Keratinocyte (primary cell): ENCODE measurements around the gene BUD23. TPM values are rescaled to one million over a fixed set of nuclear protein-coding genes. Genes with fewer than 3 reads are reported as not detected.

Experiments used
- DNase-seq: peaks from one replicate; pipeline ENCODE4 v3.0.0-alpha.2; 2011; ENCODE audit warnings: low read depth, missing footprints, low spot score
- FAIRE-seq: peaks from 2 replicates; lab custom pipeline; 2011; peaks lifted over from hg19 to GRCh38; lab: Jason Lieb, UNC
- H2AFZ ChIP-seq: 2 replicates; pipeline ENCODE4 v1.6.0; 2012; ENCODE audit warnings: low read length, control low read depth, inconsistent platforms; ENCODE audit not compliant: control insufficient read depth
- H3K27ac ChIP-seq: 2 replicates; pipeline ENCODE4 v1.5.1; 2011; ENCODE audit warnings: low read length; ENCODE audit not compliant: control insufficient read depth, insufficient read depth
- H3K27me3 ChIP-seq: 3 replicates; pipeline ENCODE4 v1.6.0; 2011; ENCODE audit warnings: low read length; ENCODE audit not compliant: control insufficient read depth, insufficient read depth; ENCODE audit errors: extremely low read depth
- H3K36me3 ChIP-seq, 2 experiments: 2 replicates in 1 of 2; 3 replicates in 1 of 2; pipeline ENCODE4 v1.5.1; 2011; ENCODE audit warnings: low read length in 2 of 2, mild to moderate bottlenecking in 1 of 2; ENCODE audit not compliant: control insufficient read depth in 2 of 2, insufficient read depth in 2 of 2; ENCODE audit errors: extremely low read depth in 1 of 2
- H3K4me1 ChIP-seq: 3 replicates; pipeline ENCODE4 v1.5.1; 2011; ENCODE audit warnings: low read length; ENCODE audit not compliant: control insufficient read depth, insufficient read depth; ENCODE audit errors: extremely low read depth
- H3K4me2 ChIP-seq: 3 replicates; pipeline ENCODE4 v1.6.0; 2011; ENCODE audit warnings: low read depth, low read length; ENCODE audit not compliant: control insufficient read depth, insufficient read depth; ENCODE audit errors: extremely low read depth
- H3K4me3 ChIP-seq, 3 experiments: fragments of 200-600 bp in 1 of 3; sonication (generic) in 1 of 3; 2 replicates in 2 of 3; 3 replicates in 1 of 3; pipeline ENCODE4 v1.5.1; 2011 to 2016; ENCODE audit warnings: low read length in 3 of 3, mild to moderate bottlenecking in 3 of 3, control low read depth in 2 of 3, inconsistent platforms in 1 of 3, low read depth in 1 of 3, mixed read lengths in 1 of 3, mixed run types in 1 of 3, moderate library complexity in 1 of 3; ENCODE audit not compliant: control insufficient read depth in 2 of 3, insufficient read depth in 2 of 3; ENCODE audit errors: extremely low read depth in 1 of 3
- H3K79me2 ChIP-seq: 2 replicates; pipeline ENCODE4 v1.6.0; 2012; ENCODE audit warnings: low read length; ENCODE audit not compliant: control insufficient read depth, insufficient read depth
- H3K9ac ChIP-seq: 3 replicates; pipeline ENCODE4 v1.6.0; 2011; ENCODE audit warnings: low read length; ENCODE audit not compliant: control insufficient read depth, insufficient read depth; ENCODE audit errors: extremely low read depth
- H3K9me1 ChIP-seq: 3 replicates; pipeline ENCODE4 v1.6.0; 2011; ENCODE audit warnings: low read length; ENCODE audit not compliant: control insufficient read depth, insufficient read depth; ENCODE audit errors: extremely low read depth
- H3K9me3 ChIP-seq: 2 replicates; pipeline ENCODE4 v1.5.1; 2012; ENCODE audit warnings: low read depth, low read length; ENCODE audit not compliant: control insufficient read depth
- H4K20me1 ChIP-seq: 3 replicates; pipeline ENCODE4 v1.6.0; 2011; ENCODE audit warnings: low read length; ENCODE audit not compliant: control insufficient read depth, insufficient read depth; ENCODE audit errors: extremely low read depth
- EZH2 ChIP-seq: IDR thresholded peaks from one replicate; pipeline ENCODE4 v1.6.1; 2012; ENCODE audit warnings: inconsistent platforms, mild to moderate bottlenecking, low read length, moderate library complexity
- dilution Hi-C: fragments of 300-500 bp; cut with MboI; formaldehyde crosslinking; loops from one replicate; pipeline ENCODE4 v1.7.0; 2020; ENCODE audit warnings: low sequenced_read_pairs; ENCODE audit not compliant: extremely low pct_ligation_motif_present
- polyA plus RNA-seq, 5 experiments: library from polyadenylated mRNA; depleted of rRNA in 3 of 5; stranded (reverse) in 3 of 5; stranded (forward) in 1 of 5; unstranded in 1 of 5; fragments of >200 nt; gene quantifications; 1 replicate in 1 of 5; 2 replicates in 3 of 5; 3 replicates in 1 of 5; pipeline versions ENCODE4 v1.2.1 to v1.2.3, GENCODE V29; 2011 to 2012; ENCODE audit warnings: missing spikeins in 2 of 5, low read depth in 1 of 5, low replicate concordance in 1 of 5
- TF ChIP-seq, protein P1 (sequence below), 3 experiments: IDR thresholded peaks in 1 of 3; conservative IDR thresholded peaks in 1 of 3; optimal IDR thresholded peaks in 1 of 3; 2 replicates in 2 of 3; 3 replicates in 1 of 3; pipeline versions ENCODE3 to v1.5.1; 2011; ENCODE audit warnings: low read length in 3 of 3, mild to moderate bottlenecking in 3 of 3, moderate library complexity in 2 of 3, control low read depth in 1 of 3, inconsistent platforms in 1 of 3; ENCODE audit not compliant: insufficient read depth in 2 of 3; ENCODE audit errors: extremely low read depth in 1 of 3

BUD23 gene
- polyA plus RNA-seq, 1 donor (not counting 4 experiments of a cell fraction or from before 2014, with no cell fraction given): 72.0 TPM

DNA sequence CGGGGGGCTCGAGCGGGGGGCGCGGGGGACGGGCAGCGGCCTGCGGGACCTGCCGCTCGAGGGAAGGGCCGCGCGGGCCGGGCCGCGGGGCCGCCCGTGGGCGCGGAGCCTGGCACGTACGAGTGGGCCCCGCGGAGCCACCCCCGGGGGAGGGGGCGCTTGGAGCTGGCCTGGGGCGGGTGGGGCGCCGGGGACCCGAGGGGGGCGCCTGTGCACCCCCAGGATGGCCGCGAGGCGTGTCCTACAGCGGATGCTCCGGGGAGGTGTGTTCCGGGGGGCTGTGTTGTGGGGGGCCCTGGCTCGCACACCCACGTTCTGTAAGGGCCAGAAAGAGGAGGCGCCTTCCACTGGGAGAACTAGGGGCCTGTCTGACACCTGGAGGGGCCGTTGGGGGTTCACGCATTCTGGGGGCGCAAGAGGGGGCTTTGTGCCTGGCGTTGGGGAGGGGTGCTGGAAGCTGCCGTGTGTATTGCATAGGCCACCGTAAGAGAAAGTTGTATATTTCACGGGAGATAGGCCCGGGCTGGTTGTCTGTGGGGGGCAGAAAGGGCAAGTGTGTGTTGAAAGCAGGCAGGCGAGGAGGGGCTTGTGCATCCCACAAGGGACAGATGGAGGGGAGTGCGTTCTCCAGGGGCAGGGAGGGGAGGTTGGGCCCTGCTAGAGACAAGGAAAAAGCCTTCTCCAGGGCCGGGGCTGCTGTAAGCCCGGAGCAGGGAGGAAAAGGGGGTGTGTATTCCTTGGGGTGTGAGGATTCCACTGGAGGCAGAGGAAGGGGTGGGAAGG, 15.1 kb upstream of the BUD23 start:
- dilution Hi-C loops: no loop called here
- Histone ChIP-seq H3K27ac (no peak overlapping the region), H4K20me1 (peaks cover 3% of the 10 kb centered on the region), H2AFZ (peak overlapping the region; percentile 59), H3K4me2 (peak overlapping the region; percentile 66), H3K79me2 (no peaks in the 10 kb centered on the region), H3K4me3 (peak overlapping the region; percentile 42 to 71 (median 59)), H3K9me3 (no peaks in the 10 kb centered on the region), H3K4me1 (peaks cover 7% of the 10 kb centered on the region), H3K9me1 (no peaks in the 10 kb centered on the region), H3K27me3 (peaks cover 8% of the 10 kb centered on the region), H3K36me3 (no peaks in the 10 kb centered on the region), H3K9ac (peak overlapping the region; percentile 65)
- DNase-seq (no peak), FAIRE-seq (no peak)
- TF ChIP-seq EZH2: no peak
- TF ChIP-seq, protein P1, sequence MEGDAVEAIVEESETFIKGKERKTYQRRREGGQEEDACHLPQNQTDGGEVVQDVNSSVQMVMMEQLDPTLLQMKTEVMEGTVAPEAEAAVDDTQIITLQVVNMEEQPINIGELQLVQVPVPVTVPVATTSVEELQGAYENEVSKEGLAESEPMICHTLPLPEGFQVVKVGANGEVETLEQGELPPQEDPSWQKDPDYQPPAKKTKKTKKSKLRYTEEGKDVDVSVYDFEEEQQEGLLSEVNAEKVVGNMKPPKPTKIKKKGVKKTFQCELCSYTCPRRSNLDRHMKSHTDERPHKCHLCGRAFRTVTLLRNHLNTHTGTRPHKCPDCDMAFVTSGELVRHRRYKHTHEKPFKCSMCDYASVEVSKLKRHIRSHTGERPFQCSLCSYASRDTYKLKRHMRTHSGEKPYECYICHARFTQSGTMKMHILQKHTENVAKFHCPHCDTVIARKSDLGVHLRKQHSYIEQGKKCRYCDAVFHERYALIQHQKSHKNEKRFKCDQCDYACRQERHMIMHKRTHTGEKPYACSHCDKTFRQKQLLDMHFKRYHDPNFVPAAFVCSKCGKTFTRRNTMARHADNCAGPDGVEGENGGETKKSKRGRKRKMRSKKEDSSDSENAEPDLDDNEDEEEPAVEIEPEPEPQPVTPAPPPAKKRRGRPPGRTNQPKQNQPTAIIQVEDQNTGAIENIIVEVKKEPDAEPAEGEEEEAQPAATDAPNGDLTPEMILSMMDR (optimal IDR thresholded peaks at IDR 0.05 in 1 of 3, IDR thresholded peaks at IDR 0.05 in 1 of 3, conservative IDR thresholded peaks at IDR 0.05 in 1 of 3; ENCODE audit: extremely low read depth in 1 of 3, insufficient read depth in 2 of 3, low read length in 3 of 3): no peak

DNA sequence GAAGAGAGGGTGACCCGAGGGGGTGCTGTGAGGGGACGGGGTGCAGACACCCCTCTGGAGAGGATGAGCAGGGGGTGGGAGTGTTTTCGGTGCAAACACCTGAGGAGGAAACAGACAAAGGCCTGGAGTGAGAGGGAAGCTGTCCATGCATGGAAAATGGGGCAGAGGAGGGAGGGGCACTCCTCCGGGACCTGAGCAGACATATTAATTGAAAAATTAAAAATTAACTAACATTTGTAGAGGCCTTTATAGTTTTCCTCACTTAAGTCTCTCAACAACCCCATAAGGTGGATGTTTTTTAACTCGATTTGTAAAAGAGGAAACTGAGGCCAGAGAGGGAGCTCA, 14.5 kb upstream of the BUD23 start:
- dilution Hi-C loops: no loop called here
- DNase-seq (no peak), FAIRE-seq (no peak)
- Histone ChIP-seq H3K4me3 (peak overlapping the region in 2 of 3 experiments; percentile 59 to 71), H3K4me1 (peaks cover 7% of the 10 kb centered on the region), H3K79me2 (no peaks in the 10 kb centered on the region), H3K36me3 (no peaks in the 10 kb centered on the region), H3K27ac (no peak overlapping the region), H3K9me3 (no peaks in the 10 kb centered on the region), H3K27me3 (peaks cover 8% of the 10 kb centered on the region), H3K9me1 (no peaks in the 10 kb centered on the region), H4K20me1 (peaks cover 1% of the 10 kb centered on the region), H3K4me2 (peak overlapping the region; percentile 66), H2AFZ (no peak overlapping the region), H3K9ac (peak overlapping the region; percentile 30)
- TF ChIP-seq, protein P1 (optimal IDR thresholded peaks at IDR 0.05 in 1 of 3, IDR thresholded peaks at IDR 0.05 in 1 of 3, conservative IDR thresholded peaks at IDR 0.05 in 1 of 3; ENCODE audit: extremely low read depth in 1 of 3, insufficient read depth in 2 of 3, low read length in 3 of 3): no peak
- no peak for TF ChIP-seq EZH2
